CD4-positive, alpha-beta T cell treated with Interleukin-6 for 4 hours (primary cell): ENCODE results near the gene HOXB1.

ENCODE experiments used
- DNase-seq: peaks from one replicate; pipeline ENCODE4 v3.0.0-alpha.2; 2020; ENCODE audit warnings: mixed read lengths

HOXB1 gene

GRCh38 chr17:48553826-48554225, 23.0 kb upstream of the HOXB1 start:
- DNase-seq, result no peak

- DNase-seq, result no peak
These were observed 22.4 kb upstream of the HOXB1 start for GRCh38 chr17:48553190-48553547.

GRCh38 chr17:48552466-48553189, 21.8 kb upstream of the HOXB1 start:
- DNase-seq, result no peak

GRCh38 chr17:48551596-48552465, 21.0 kb upstream of the HOXB1 start:
- DNase-seq, result no peak

GRCh38 chr17:48551214-48551555, 20.4 kb upstream of the HOXB1 start:
- no peak for DNase-seq

GRCh38 chr17:48550502-48551213, 19.8 kb upstream of the HOXB1 start:
- no peak for DNase-seq

GRCh38 chr17:48549914-48550501, 19.2 kb upstream of the HOXB1 start:
- no peak for DNase-seq

GRCh38 chr17:48549281-48549630, 18.4 kb upstream of the HOXB1 start:
- DNase-seq, result no peak

GRCh38 chr17:48548523-48549280, 17.9 kb upstream of the HOXB1 start:
- DNase-seq, result no peak

GRCh38 chr17:48547808-48548522, 17.2 kb upstream of the HOXB1 start:
- DNase-seq, result peak; percentile 73

- peak; percentile 40 for DNase-seq
These were observed 16.4 kb upstream of the HOXB1 start for GRCh38 chr17:48546924-48547807.

- no peak for DNase-seq
These were observed 15.5 kb upstream of the HOXB1 start for GRCh38 chr17:48546137-48546923.

GRCh38 chr17:48545539-48545938, 14.7 kb upstream of the HOXB1 start:
- no peak for DNase-seq

- DNase-seq, result no peak
These were observed 14.2 kb upstream of the HOXB1 start, which contains the start of gene HOXB2 for GRCh38 chr17:48545022-48545375. TSS of gene HOXB2 (minus strand) at chr17:48545109. CDS start at chr17:48544911, 198 bp downstream.

GRCh38 chr17:48544349-48545021, 13.7 kb upstream of the HOXB1 start:
- DNase-seq, result peak; percentile 66

GRCh38 chr17:48543854-48544348, 13.1 kb upstream of the HOXB1 start:
- DNase-seq, result no peak

GRCh38 chr17:48543107-48543853, 12.5 kb upstream of the HOXB1 start:
- peak; percentile 70 for DNase-seq

GRCh38 chr17:48542698-48543106, 11.9 kb upstream of the HOXB1 start:
- no peak for DNase-seq
